Neural progenitor cell (in vitro differentiated cells): ENCODE measurements around the gene MAD1L1.
"Not testable (repeated sequence)": the region's sequence is repeated elsewhere in the genome, so short reads cannot be mapped to it uniquely, and the experiment has no call there.

ENCODE experiments used
- EZH2 ChIP-seq: fragments of 200-600 bp; sonication (generic); IDR thresholded peaks from 2 replicates; pipeline ENCODE4 v1.6.1; 2017; ENCODE audit warnings: antibody characterized with exemption, mild to moderate bottlenecking, moderate library complexity
- TF ChIP-seq, protein P1 (sequence below): fragments of 200-600 bp; sonication (generic); IDR thresholded peaks from 2 replicates; pipeline ENCODE4 v1.5.1; 2017; ENCODE audit warnings: antibody characterized with exemption, mild to moderate bottlenecking

DNA sequence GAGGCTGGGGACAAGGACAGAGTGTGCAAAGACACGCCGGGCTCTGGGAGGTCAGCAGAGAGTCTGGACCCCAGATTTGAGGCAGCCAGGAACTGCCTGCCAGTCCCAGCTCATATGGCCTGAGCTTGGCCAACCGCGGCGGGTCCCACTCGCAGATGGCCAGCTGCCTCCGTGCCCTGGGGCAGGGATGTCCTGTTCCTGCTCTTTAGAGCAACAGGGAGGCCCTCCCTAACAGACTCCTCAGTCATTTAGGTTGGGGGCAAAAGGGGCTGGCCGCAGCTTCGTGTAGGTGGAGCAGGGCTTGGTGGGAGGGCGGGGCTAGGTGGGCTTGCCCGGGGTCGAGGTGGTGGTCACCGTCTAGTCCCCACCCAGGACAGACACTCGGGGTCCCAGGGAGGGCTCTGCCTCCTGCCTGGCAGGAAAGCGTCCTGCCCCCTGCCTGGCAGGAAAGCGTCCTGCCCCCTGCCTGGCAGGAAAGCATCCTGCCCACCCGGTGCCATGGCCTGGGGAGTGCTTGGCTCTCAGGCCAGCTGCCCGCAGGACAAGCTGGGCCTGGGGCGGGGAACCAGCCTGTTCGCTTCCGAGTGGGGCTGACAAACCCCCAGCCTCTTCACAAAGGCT, 393.7 kb downstream of the MAD1L1 start:
- TF ChIP-seq, protein P1, sequence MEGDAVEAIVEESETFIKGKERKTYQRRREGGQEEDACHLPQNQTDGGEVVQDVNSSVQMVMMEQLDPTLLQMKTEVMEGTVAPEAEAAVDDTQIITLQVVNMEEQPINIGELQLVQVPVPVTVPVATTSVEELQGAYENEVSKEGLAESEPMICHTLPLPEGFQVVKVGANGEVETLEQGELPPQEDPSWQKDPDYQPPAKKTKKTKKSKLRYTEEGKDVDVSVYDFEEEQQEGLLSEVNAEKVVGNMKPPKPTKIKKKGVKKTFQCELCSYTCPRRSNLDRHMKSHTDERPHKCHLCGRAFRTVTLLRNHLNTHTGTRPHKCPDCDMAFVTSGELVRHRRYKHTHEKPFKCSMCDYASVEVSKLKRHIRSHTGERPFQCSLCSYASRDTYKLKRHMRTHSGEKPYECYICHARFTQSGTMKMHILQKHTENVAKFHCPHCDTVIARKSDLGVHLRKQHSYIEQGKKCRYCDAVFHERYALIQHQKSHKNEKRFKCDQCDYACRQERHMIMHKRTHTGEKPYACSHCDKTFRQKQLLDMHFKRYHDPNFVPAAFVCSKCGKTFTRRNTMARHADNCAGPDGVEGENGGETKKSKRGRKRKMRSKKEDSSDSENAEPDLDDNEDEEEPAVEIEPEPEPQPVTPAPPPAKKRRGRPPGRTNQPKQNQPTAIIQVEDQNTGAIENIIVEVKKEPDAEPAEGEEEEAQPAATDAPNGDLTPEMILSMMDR: not testable (repeated sequence)
- not testable (repeated sequence) for TF ChIP-seq EZH2
